ENCODE data around the gene CDKN1C.

DNA sequence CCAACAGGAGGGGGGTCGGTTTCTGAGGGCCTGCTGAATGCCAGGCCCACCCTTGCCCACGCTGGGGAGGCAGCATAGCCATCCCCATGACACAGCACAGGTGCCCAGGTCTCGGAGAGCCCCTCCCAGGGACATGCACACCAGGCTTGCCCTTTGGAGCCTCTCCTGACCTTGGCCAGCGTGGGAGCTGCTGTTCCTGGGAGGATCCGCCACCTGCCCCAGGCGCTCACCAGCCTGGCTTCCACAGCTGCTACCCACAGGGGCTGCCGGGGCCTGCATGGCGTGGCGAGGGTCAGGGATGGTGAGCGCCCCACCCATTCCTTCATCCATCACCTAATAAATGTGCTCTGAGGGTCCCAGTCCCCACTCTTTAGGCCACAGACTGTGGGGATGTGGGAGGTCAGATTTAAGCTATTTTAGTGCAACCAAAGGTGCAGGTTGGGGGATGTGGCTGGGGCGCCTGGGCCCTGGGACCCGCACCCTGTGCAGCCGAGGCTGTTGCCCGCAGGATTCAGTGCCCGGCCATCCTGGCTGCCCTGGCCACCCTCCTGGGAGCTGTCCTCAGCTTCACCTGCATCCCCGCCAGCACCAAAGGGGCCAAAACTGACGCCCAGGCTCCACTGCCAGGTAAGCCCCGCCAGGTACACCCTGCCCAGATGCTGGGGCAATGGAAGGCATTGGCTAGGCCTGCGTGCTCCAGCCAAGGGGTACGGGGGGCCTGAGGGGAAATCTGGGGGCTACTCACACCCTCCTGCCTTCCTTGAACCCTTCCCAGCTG lies 30.7 kb upstream of the CDKN1C start:
- no peak for TF ChIP-seq EZH2 (IDR thresholded peaks at IDR 0.05)
- no peak for TF ChIP-seq POLR2AphosphoS5 (IDR thresholded peaks at IDR 0.05; ENCODE audit: borderline replicate concordance, low read depth, low read length)

Data from SK-N-MC (cell line).